Measurements from ENCODE around the gene PLCL2.

Gene PLCL2

GRCh38 chr3:16913264-16913580 is 28.5 kb downstream of the PLCL2 start:
- no peak for DNase-seq (ENCODE audit: low read depth in 3 of 3, low spot score in 1 of 3)

- no peak for DNase-seq (ENCODE audit: low read depth in 3 of 3, low spot score in 1 of 3)
These were observed 32.1 kb downstream of the PLCL2 start for GRCh38 chr3:16916840-16917239.

GRCh38 chr3:16917256-16917935 is 32.6 kb downstream of the PLCL2 start:
- DNase-seq (ENCODE audit: low read depth in 3 of 3, low spot score in 1 of 3), result no peak

- no peak for DNase-seq (ENCODE audit: low read depth in 3 of 3, low spot score in 1 of 3)
These were observed 33.4 kb downstream of the PLCL2 start for GRCh38 chr3:16917980-16918682.

GRCh38 chr3:16918683-16919025 is 33.9 kb downstream of the PLCL2 start:
- DNase-seq (ENCODE audit: low read depth in 3 of 3, low spot score in 1 of 3), result no peak

- no peak for DNase-seq (ENCODE audit: low read depth in 3 of 3, low spot score in 1 of 3)
These were observed 38.4 kb downstream of the PLCL2 start for GRCh38 chr3:16923112-16923511.

GRCh38 chr3:16927485-16927884 is 42.7 kb downstream of the PLCL2 start:
- no peak for DNase-seq (ENCODE audit: low read depth in 3 of 3, low spot score in 1 of 3)

GRCh38 chr3:16928386-16929132 is 43.8 kb downstream of the PLCL2 start:
- DNase-seq (ENCODE audit: low read depth in 3 of 3, low spot score in 1 of 3), result no peak

- no peak for DNase-seq (ENCODE audit: low read depth in 3 of 3, low spot score in 1 of 3)
These were observed 44.6 kb downstream of the PLCL2 start for GRCh38 chr3:16929311-16929710.

- DNase-seq (ENCODE audit: low read depth in 3 of 3, low spot score in 1 of 3), result no peak
These were observed 48.1 kb downstream of the PLCL2 start for GRCh38 chr3:16932877-16933276.

GRCh38 chr3:16935781-16936180 is 51.0 kb downstream of the PLCL2 start:
- DNase-seq (ENCODE audit: low read depth in 3 of 3, low spot score in 1 of 3), result no peak

GRCh38 chr3:16936233-16936632 is 51.5 kb downstream of the PLCL2 start:
- no peak for DNase-seq (ENCODE audit: low read depth in 3 of 3, low spot score in 1 of 3)

GRCh38 chr3:16936676-16937230 is 52.0 kb downstream of the PLCL2 start:
- DNase-seq (ENCODE audit: low read depth in 3 of 3, low spot score in 1 of 3), result no peak

- DNase-seq (ENCODE audit: low read depth in 3 of 3, low spot score in 1 of 3), result no peak
These were observed 52.6 kb downstream of the PLCL2 start for GRCh38 chr3:16937326-16937845.

GRCh38 chr3:16940769-16941700 is 56.3 kb downstream of the PLCL2 start:
- no peak for DNase-seq (ENCODE audit: low read depth in 3 of 3, low spot score in 1 of 3)

- DNase-seq (ENCODE audit: low read depth in 3 of 3, low spot score in 1 of 3), result no peak
These were observed 58.2 kb downstream of the PLCL2 start for GRCh38 chr3:16942955-16943354.

- DNase-seq (ENCODE audit: low read depth in 3 of 3, low spot score in 1 of 3), result no peak
These were observed 59.1 kb downstream of the PLCL2 start for GRCh38 chr3:16943857-16944256.

- DNase-seq (ENCODE audit: low read depth in 3 of 3, low spot score in 1 of 3), result no peak
These were observed 59.6 kb downstream of the PLCL2 start for GRCh38 chr3:16944356-16944755.

- DNase-seq (ENCODE audit: low read depth in 3 of 3, low spot score in 1 of 3), result no peak
These were observed 60.6 kb downstream of the PLCL2 start for GRCh38 chr3:16945330-16945729.

GRCh38 chr3:16950282-16950681 is 65.5 kb downstream of the PLCL2 start:
- DNase-seq (ENCODE audit: low read depth in 3 of 3, low spot score in 1 of 3), result no peak

- no peak for DNase-seq (ENCODE audit: low read depth in 3 of 3, low spot score in 1 of 3)
These were observed 66.1 kb downstream of the PLCL2 start for GRCh38 chr3:16950845-16951244.

Data from stimulated activated CD4-positive, alpha-beta T cell treated with anti-CD3 and anti-CD28 coated beads, TNF-alpha, amount 100 ng/mL, for 1 hour (primary cell).